ENCODE results near the gene AVPR2. TPM values are rescaled to one million over a fixed set of nuclear protein-coding genes. Genes with fewer than 3 reads are reported as not detected.

AVPR2 gene
- total and polyA plus RNA-seq, 2 donors (not counting 1 experiment from before 2014, with no cell fraction given) = 0.12 TPM; not detected in 1

GRCh38 chrX:153921511-153922446 is 17.3 kb downstream of the AVPR2 start:
- ChIA-PET CTCF (interaction anchor here (1.0 to 13.1 kb wide), 4 partner anchors 25 to 161 kb away, joined by 3 to 325 read pairs (median 8); partner anchors contain the start of genes IDH3G, RENBP and SSR4), POLR2A (interaction anchor here (1.1 to 1.2 kb wide), 2 partner anchors 23 to 25 kb away, joined by 4 to 12 read pairs; no protein-coding TSS in a partner anchor)
- intact Hi-C loops (cut with micrococcal nuclease) = no loop called here
- Histone ChIP-seq H3K36me3 (replicated peaks in 1 of 2; ENCODE audit: control extremely low read depth in 1 of 2, control insufficient read depth in 1 of 2, extremely low read depth in 1 of 2, insufficient read depth in 2 of 2, low read length in 1 of 2) (peaks cover 0 to 27% of the 10 kb centered on the region in 2 experiments), H3K9ac (ENCODE audit: low read length) (no peak overlapping the region), H3K4me1 (ENCODE audit: control insufficient read depth in 2 of 2, insufficient read depth in 2 of 2, low read length in 2 of 2) (peaks cover 32 to 40% of the 10 kb centered on the region in 2 donors), H3K4me3 (ENCODE audit: control extremely low read depth in 1 of 5, extremely low read depth in 1 of 5, insufficient read depth in 1 of 5, low read depth in 2 of 5, low read length in 4 of 5) (no peak overlapping the region), H2AFZ (ENCODE audit: insufficient read depth, low read depth, low read length, poor library complexity, severe bottlenecking) (no peak overlapping the region), H3K27ac (ENCODE audit: low read length in 2 of 2) (no peak overlapping the region), H3K79me2 (ENCODE audit: control insufficient read depth, insufficient read depth, low read length) (peaks cover 44% of the 10 kb centered on the region), H4K20me1 (ENCODE audit: control insufficient read depth, insufficient read depth, low read length, poor library complexity, severe bottlenecking) (peaks cover 41% of the 10 kb centered on the region), H3K9me3 (ENCODE audit: control extremely low read depth in 1 of 3, control insufficient read depth in 2 of 3, insufficient read depth in 1 of 3, low read length in 2 of 3) (no peaks in the 10 kb centered on the region), H3K27me3 (replicated peaks in 1 of 4; ENCODE audit: control extremely low read depth in 1 of 4, control insufficient read depth in 3 of 4, insufficient read depth in 4 of 4, low read length in 3 of 4) (no peaks in the 10 kb centered on the region), H3K4me2 (replicated peaks; ENCODE audit: low read depth, low read length, poor library complexity, severe bottlenecking) (peak overlapping the region; percentile 98)
- Mint-ChIP-seq H3K9me3 (ENCODE audit: insufficient read depth) (no peaks in the 10 kb centered on the region), H3K4me1 (peaks cover 33% of the 10 kb centered on the region), H3K27ac (peak overlapping the region; percentile 71), H3K27me3 (no peaks in the 10 kb centered on the region), H3K4me3 (peak overlapping the region; percentile 44)
- ATAC-seq (ENCODE audit: low read depth) (no peak), DNase-seq (no peak)
- 83% methylated on average over 18 of the region's 40 CpGs for WGBS (ENCODE audit: insufficient coverage)
- TF ChIP-seq CTCF (IDR thresholded peaks at IDR 0.05) (no peak), EZH2 (IDR thresholded peaks at IDR 0.05; ENCODE audit: borderline replicate concordance, insufficient read depth, low read depth, low read length, poor library complexity, severe bottlenecking) (no peak)
